ENCODE data around the gene DISP3. TPM values are rescaled to one million over a fixed set of nuclear protein-coding genes. Genes with fewer than 3 reads are reported as not detected.

Gene DISP3
- polyA plus RNA-seq, 1 of the 3 experiments (the other 2 are of a cell fraction), result 0.08 TPM

GRCh38 chr1:11567244-11568065, 88.5 kb downstream of the DISP3 start:
- no peaks in the 10 kb centered on the region for H3F3A ChIP-seq (replicated peaks; ENCODE audit: insufficient read depth)
- no peaks in the 10 kb centered on the region for H3K36me3 ChIP-seq (replicated peaks in 1 of 2; ENCODE audit: control insufficient read depth in 1 of 2, insufficient read depth in 2 of 2, low read length in 1 of 2)
- ChIA-PET CTCF (interaction anchor here (1.2 to 2.3 kb wide), 3 partner anchors 74 to 89 kb away, joined by 3 to 7 read pairs (median 7); partner anchors contain the start of gene DISP3), POLR2A (no interaction called here)
- no peaks in the 10 kb centered on the region for H3K79me2 ChIP-seq (ENCODE audit: insufficient read depth)
- no peak for DNase-seq
- H3K27ac ChIP-seq (ENCODE audit: low read depth in 2 of 2, low read length in 1 of 2), result no peak overlapping the region
- no peak overlapping the region for H3K4me2 ChIP-seq
- H3K4me3 ChIP-seq (ENCODE audit: low read depth in 2 of 2, low read length in 1 of 2), result no peak overlapping the region
- no peaks in the 10 kb centered on the region for H3K9me2 ChIP-seq
- 69% methylated on average over 9 of the region's 11 CpGs for WGBS (ENCODE audit: low lambda C conversion rate)
- no peak overlapping the region for H2AFZ ChIP-seq (ENCODE audit: low read depth)
- no peaks in the 10 kb centered on the region for H4K20me1 ChIP-seq (ENCODE audit: insufficient read depth)
- H3K9me3 ChIP-seq, result no peaks in the 10 kb centered on the region
- H3K4me1 ChIP-seq (ENCODE audit: control insufficient read depth in 1 of 2, insufficient read depth in 2 of 2, low read depth in 1 of 2, low read length in 1 of 2), result peaks cover 0 to 38% of the 10 kb centered on the region in 2 experiments; a peak in 2 of 4 replicates
- H3K9ac ChIP-seq, result no peak overlapping the region
- TF ChIP-seq MXI1 (IDR thresholded peaks at IDR 0.05; ENCODE audit: low read depth, low read length) (no peak), ZBTB33 (IDR thresholded peaks at IDR 0.05; ENCODE audit: borderline replicate concordance, low read depth) (no peak), NRF1 (IDR thresholded peaks at IDR 0.05; ENCODE audit: low read depth, low read length) (no peak), EZH2phosphoT487 (IDR thresholded peaks at IDR 0.05; ENCODE audit: borderline replicate concordance, low read depth) (no peak), POLR2AphosphoS5 (IDR thresholded peaks at IDR 0.05; ENCODE audit: low read depth, low read length) (no peak), YY1 (IDR thresholded peaks at IDR 0.05; ENCODE audit: low read depth) (no peak)
- no peaks in the 10 kb centered on the region for H3K27me3 ChIP-seq (ENCODE audit: insufficient read depth)

GRCh38 chr1:11568687-11569086, 89.7 kb downstream of the DISP3 start:
- no peaks in the 10 kb centered on the region for H3K36me3 ChIP-seq (replicated peaks in 1 of 2; ENCODE audit: control insufficient read depth in 1 of 2, insufficient read depth in 2 of 2, low read length in 1 of 2)
- peaks cover 0 to 29% of the 10 kb centered on the region in 2 experiments; a peak in 1 of 4 replicates for H3K4me1 ChIP-seq (ENCODE audit: control insufficient read depth in 1 of 2, insufficient read depth in 2 of 2, low read depth in 1 of 2, low read length in 1 of 2)
- H3K9ac ChIP-seq, result no peak overlapping the region
- no peaks in the 10 kb centered on the region for H3K27me3 ChIP-seq (ENCODE audit: insufficient read depth)
- no peak overlapping the region for H3K27ac ChIP-seq (ENCODE audit: low read depth in 2 of 2, low read length in 1 of 2)
- H3K79me2 ChIP-seq (ENCODE audit: insufficient read depth), result no peaks in the 10 kb centered on the region
- no peaks in the 10 kb centered on the region for H3F3A ChIP-seq (replicated peaks; ENCODE audit: insufficient read depth)
- no peak overlapping the region for H2AFZ ChIP-seq (ENCODE audit: low read depth)
- no peak for TF ChIP-seq REST (IDR thresholded peaks at IDR 0.05; ENCODE audit: low read depth, low read length)
- no peak overlapping the region for H3K4me3 ChIP-seq (ENCODE audit: low read depth in 2 of 2, low read length in 1 of 2)
- POLR2A ChIA-PET, result no interaction called here
- DNase-seq, result no peak
- no peaks in the 10 kb centered on the region for H4K20me1 ChIP-seq (ENCODE audit: insufficient read depth)
- H3K4me2 ChIP-seq, result no peak overlapping the region
- no peaks in the 10 kb centered on the region for H3K9me3 ChIP-seq
- CTCF ChIA-PET, result no interaction called here
- 64% methylated on average over 8 of the region's 8 CpGs for WGBS (ENCODE audit: low lambda C conversion rate)
- no peaks in the 10 kb centered on the region for H3K9me2 ChIP-seq
